Ramos (cell line): Measurements from ENCODE around the gene TAC4.
"Not testable (repeated sequence)": the region's sequence is repeated elsewhere in the genome, so short reads cannot be mapped to it uniquely, and the experiment has no call there.

Experiments
- in situ Hi-C: fragments of 300-500 bp; cut with MboI; formaldehyde crosslinking; loops from one replicate; pipeline ENCODE4 v1.14.3; 2022; ENCODE audit warnings: low sequenced_read_pairs; ENCODE audit not compliant: unreplicated experiment

Gene TAC4

DNA sequence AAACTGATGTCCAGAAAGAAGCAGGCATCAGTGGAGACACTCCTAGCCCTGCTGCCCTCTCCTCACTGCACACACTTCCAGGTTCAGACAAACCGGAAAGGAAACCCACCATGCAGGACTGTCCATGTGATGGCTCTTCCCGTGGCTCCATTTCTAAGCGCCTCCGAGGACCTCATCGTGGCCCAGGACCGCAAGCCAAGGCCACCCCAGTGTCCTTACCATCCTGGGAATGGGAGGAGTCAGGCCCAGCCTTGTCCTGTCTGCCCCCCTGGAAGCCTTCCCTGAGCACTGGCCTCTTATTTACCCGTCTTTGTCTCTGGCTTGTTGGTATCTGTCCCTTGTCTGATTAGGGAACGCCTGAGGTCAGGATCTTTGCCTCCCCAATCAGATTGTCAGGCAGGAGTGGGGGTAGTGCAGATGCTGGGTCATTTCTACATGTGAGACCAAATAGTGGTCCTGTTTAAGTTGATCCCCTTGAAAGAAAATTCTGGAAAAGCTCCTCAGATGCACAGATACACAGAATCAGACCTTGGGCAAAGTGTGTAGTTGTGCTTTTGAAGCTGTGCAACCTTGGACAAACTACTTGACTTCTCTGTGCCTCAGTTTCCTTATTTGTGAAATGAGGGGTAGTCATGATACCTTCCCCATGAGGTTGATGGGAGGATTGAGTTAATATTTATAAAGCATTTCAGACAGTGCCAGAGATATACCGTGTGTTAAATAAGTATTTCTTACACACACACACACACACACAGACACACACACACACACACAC is 744 bp downstream of the TAC4 start:
- in situ Hi-C loops = loop anchor here (5.0 to 10.0 kb wide), 2 partner anchors 142 to 275 kb away; partner anchors contain the start of gene SLC35B1

DNA sequence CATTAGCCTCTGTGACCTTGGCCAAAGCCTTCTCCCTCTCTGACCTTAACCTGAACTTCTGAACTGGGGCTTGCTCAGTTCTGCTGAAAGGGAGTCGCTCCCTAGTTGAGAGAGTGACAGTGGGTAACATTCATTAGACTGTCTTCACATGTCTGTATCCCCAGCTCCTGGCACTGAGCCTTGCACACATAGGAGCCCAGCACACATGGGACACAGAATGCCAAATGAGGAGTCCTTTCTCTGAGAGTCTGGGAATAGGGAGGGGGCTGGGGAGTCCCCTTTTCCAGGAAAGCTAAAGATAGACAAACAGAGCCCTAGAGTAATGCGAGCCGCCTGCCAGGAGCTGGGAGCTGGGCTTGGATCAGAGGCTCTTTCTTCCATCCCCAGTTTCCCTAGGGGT is 2.5 kb downstream of the TAC4 start:
- in situ Hi-C loops = loop anchor here (5.0 to 10.0 kb wide), 2 partner anchors 141 to 273 kb away; partner anchors contain the start of gene SLC35B1

- in situ Hi-C loops = loop anchor here (10.0 kb wide), 1 partner anchor 139 kb away; the partner anchor contains the start of gene SLC35B1
Observed at GRCh38 chr17:49843774-49844350, 4.0 kb downstream of the TAC4 start.

DNA sequence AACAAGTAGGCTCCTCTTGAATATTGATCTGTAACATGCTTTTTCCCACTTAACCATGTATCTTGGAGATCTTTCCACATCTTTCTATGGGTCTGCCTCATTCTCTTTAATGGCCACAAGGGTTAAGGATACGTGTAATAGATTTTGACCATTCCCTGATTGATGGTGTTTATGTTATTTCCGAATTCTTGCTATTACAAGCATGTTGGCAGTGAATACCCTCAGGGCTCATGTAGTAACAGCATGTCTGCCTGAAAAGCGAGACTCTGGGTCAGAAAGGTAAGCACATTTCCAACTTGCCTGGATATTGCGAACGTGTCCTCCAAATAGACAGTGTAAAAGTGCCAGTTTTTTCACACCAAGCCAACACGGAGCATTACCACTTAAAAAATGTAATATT is 5.0 kb downstream of the TAC4 start:
- in situ Hi-C loops = loop anchor here (10.0 kb wide), 1 partner anchor 138 kb away; the partner anchor contains the start of gene SLC35B1

GRCh38 chr17:49842371-49842770 is 5.5 kb downstream of the TAC4 start:
- in situ Hi-C loops = loop anchor here (10.0 kb wide), 1 partner anchor 138 kb away; the partner anchor contains the start of gene SLC35B1

DNA sequence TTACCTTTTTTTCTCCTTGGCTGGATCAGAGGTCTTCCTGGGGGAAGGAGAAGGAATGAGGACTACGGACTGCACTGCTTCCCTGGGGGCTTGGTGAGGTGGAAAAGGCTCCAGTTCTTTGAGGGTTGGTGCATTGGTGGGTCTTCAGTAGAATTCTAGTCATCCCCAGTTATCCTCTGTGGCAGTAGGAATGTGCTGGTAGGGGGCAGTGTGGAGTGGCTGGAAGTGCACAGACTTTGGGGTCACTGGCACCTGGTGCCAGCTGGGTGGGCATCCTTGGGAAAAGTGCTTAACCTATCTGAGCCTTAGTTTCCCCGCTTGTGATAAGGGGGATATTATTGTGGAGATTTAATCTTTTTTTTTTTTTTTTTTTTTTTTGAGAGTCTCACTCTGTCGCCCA is 6.3 kb downstream of the TAC4 start:
- in situ Hi-C loops = loop anchor here (10.0 kb wide), 1 partner anchor 137 kb away; the partner anchor contains the start of gene SLC35B1

DNA sequence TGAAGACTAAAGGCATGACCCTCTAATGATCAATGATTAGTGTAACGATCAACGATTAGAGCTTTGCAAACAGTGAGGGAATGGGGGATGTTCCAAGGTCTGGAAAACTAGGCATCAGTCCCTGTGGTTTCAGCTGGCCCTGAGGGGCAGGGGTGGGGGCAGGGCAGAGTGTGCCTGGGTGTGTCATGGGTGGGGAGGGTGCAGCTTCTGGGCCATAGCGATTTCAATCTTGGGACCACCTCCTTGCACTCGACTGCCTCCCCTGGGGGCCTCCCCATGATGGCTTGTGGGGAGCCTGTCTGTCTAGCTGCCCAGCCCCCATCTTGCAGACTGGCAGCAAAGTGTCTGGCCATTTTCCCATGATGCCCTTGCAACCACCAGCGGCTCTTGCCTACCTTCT is 8.4 kb downstream of the TAC4 start:
- in situ Hi-C loops = no loop called here

GRCh38 chr17:49836111-49837030 is 11.5 kb downstream of the TAC4 start:
- in situ Hi-C loops = no loop called here

DNA sequence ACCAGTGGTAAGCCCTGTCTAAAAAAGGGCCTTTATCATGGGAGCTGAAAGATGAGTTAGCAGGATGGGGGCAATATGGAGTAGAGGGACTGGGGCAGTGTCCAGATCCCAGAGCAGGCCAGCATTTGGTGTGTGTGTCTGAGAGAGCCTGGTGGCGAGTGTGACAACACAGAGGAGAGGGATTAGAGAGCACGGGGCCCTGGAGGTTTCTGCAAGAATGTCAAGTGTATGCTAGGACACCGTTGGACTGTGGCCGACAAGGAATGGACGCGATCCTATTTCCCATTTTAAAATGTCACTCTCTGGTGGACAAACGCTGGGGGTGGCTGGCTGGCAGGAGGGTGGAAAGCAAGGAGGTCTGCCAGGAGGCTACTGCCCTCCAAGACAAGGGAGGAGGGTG is 12.4 kb downstream of the TAC4 start:
- in situ Hi-C loops = no loop called here

DNA sequence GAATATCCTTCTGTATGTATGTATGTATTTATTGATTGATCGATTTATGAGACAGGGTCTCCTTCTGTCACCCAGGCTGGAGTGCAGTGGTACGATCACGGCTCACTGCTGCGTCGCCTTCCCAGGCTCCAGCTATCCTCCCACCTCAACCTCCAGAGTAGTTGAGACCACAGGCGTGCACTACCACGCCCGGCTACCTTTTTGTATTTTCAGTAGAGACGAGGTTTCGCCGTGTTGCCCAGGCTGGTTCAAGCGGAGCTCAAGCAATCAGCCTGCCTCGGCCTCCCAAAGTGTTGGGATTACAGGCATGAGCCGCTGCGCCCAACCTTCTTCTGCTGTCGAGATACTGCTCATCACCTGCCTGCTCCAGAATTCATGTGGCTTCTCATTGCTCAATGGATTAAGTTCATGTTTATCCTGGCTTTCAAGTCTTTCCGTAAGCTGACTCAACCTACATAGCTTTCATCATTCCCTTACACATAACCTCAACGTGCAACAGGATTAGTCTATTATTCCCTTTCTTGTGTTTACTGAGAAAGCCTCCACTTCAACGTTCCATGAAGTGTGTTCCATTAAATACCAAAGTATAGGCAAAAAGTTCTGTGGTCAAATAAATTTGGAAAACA is 13.6 kb downstream of the TAC4 start:
- in situ Hi-C loops = no loop called here

DNA sequence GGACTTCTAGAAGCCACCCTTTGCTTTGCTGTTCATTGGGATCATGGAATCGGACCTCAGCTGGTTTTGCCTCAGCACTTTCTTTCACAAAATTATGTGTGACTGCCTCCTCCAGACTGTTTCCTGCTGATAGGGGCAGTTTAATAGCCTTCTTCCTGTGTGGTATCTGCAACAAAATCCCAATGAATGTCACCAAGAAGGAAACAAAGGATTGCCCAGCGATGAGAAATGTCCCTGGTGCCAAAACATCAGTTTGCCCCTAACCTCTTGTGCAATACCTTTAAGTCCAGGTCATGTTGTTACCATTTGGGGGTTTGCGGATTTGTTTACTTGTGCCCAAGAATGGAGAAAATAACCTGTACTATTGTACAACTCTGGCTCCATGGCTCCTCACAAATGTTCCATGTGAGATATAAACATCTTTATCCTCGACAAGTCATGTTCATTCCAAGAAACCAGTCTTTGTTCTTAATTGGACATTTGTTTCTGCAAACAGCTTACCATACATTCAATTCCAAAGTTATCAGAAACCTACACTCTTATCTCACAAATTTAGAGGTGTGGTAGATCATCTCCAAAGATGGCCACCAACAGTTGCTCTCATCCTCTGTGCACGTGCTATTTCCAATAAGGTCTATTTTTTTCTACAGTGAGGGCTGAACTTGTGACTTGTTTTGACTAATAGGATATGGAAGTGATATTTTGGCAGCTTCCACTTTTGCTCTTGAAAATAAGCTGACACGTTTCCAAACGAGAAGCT is 14.8 kb downstream of the TAC4 start:
- in situ Hi-C loops = no loop called here

DNA sequence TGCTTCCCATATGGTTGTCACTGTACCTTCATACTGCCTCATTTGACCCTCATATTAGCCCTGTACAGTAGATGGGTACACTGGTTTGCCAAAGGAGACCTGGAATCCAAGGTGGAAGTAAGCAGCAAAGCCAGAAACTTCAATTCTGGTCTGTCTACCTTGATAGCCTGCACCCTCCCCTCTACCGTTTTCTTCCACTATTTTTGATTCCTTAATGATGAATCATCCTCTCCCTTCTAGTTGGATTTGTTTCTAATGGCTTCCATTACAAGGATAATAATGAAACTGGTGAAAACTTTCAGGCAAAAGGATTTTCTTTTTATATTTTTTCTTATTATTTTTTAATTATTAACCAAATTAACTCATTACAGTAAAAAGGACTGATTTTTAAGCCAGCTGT is 17.3 kb downstream of the TAC4 start:
- in situ Hi-C loops = no loop called here

- in situ Hi-C loops = no loop called here
Observed at GRCh38 chr17:49829026-49829425, 18.8 kb downstream of the TAC4 start.

DNA sequence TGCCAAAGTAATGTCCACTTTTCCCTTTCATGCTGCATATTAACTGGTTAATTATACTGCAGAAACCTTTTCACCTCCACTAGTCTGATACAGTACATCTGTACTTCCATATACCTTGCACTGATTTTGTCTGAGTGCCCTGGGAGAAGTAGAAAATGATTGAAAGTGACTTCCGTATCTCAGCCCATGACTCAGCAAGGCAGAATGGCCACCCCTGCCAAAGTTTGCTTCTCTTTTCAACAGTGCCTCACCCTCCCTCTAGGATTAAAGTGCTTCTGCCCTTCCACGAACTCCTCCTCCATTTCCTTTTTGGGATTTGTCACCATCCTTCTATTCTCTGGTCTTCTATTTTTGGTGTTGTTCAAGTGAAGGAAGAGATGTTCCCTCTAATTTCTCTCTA is 19.5 kb downstream of the TAC4 start:
- in situ Hi-C loops = not testable (repeated sequence)

DNA sequence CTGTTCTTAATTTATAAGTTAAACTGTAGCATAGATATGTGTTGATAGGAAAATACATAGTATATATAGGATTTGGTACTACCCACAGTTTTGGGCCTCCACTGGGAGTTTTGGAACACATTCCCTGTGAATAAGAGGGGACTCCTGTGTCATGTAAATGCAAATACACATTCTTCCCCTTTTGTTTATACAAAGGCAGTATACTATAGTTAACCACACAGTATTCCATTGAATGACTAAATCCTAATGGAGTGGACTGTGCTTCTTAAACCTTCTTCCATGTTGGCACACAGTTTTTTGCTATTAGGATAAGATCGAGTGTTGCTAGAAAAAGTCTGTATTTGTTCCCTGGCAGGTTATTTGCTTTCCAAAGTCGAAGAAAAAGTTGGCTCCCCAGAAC is 22.2 kb downstream of the TAC4 start:
- in situ Hi-C loops = no loop called here

- in situ Hi-C loops = no loop called here
Observed at GRCh38 chr17:49823614-49824013, 24.3 kb downstream of the TAC4 start.

- in situ Hi-C loops = no loop called here
Observed at GRCh38 chr17:49822829-49823228, 25.0 kb downstream of the TAC4 start.

- in situ Hi-C loops = no loop called here
Observed at GRCh38 chr17:49821916-49822315, 26.0 kb downstream of the TAC4 start.

GRCh38 chr17:49821466-49821865 is 26.4 kb downstream of the TAC4 start:
- in situ Hi-C loops = no loop called here
